ENCODE data around the gene DAPK2.

The DAPK2 gene

DNA sequence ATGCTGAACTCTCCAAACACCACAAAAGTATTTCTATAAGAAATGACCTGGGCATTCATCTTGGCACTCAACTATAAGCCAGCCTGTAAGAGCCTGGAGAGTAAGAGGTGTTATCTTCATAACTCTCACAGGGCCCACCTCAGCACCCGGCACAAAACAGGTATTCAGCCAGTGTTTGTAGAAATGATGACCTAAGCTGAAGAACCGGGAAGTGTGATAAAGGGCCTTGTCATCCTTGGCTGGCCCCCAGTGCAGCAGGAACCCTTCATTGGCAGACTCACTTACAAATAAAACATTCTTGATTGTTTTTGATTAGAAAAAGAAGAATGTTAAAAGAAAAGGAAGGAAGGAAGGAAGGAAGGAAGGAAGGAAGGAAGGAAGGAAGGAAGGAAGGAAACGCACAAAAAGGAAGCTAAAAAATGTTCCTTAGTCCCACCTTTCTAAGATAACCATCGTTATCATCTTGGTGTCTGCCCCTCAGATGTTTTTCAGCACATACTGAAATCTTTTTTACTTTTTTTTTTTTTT lies 52.1 kb downstream of the DAPK2 start:
- no peak for DNase-seq

DNA sequence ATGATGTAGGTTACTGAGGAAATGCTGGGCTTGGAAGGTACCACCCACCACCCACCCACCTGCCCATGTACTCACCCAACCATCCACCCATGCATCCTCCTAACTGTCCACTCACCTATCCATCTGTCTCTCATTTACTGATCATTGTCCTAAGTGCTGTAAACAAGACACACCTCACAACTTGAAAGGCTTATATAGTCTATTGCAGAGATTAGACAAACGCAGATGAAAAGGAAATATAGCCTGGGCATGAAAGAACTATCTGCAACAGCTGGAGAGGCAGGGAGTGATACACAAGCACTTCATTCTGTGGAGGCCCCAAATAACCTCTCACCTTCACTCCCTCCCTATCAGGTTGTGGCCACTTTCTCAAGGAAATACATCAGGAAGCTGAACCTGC lies 54.0 kb downstream of the DAPK2 start:
- DNase-seq = no peak

- DNase-seq = no peak
Measured at GRCh38 chr15:63991706-63992105, 54.6 kb downstream of the DAPK2 start.

DNA sequence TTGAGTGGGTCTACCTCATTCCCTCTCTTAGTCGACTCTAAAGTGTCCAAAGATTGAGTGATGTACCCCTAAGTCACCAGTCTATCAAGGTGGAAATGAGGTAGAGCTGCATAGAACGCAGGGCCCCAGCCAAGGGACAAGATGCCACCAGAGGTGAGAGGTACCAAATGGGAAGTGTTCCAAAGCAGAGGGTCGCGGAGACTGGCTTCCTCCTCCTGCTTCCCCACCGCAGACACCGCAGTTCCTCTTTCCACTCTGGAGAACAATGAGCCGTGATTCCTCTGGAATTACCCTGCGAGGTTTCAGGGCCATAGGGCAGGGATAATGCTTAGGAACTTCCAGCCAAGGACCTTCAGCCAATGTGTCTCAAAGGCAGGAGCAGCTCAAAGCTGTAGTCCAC lies 55.8 kb downstream of the DAPK2 start:
- no peak for DNase-seq

DNA sequence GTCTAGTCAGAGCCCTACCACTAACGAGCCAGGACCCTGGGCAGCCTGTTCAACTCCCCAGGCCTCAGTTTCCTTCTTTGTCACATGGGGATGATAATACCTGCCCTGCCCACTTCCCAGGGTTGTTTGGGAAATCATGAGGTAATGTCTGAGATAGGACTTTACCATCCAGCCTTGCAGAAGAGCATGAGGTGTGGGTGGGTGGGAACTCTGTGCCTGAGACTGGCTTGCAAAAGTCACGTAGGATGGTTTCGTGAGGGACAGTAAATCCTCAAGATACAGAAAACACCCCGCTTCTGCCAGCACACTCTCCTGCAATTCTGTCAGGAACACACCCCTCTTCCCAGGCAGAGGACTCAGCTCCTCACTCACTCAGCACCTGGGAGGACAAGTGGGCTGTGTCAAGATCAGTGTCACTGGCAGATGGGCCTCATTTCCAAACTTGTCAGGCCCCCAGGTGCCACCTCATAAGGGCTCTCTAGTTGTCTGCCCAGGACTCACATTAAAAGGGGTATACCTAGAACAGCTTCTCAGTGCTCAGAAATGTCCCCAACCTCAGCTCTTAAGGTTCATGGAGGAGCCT lies 58.4 kb downstream of the DAPK2 start:
- no peak for DNase-seq

DNA sequence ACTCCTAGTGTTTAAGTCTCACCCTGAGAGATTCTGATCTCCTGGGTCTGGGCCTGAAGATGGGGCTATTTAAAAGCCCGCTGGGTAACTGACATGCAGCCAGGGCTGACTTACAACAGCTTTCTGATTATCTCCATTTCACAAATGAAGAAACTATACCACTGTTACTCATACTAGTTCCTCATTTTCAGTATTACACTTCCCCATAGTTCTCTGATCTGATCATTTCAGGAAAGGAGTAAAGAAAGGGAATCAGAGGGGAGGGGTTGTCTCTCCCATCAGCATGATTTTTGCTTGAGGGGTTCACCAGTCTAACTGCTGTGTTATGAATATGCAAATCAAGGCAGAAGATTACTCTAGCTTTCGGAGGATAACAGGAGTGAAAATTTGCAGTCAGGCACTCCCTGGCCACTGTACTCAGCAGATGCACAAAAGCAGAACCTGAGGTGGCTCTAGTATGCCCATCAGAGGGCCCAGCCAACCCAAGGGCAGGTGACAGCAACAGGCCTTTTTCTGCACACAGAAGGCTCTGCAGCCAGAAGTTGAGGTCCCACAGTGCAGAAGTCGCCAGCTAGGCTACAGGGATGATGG lies 59.4 kb downstream of the DAPK2 start:
- no peak for DNase-seq

DNA sequence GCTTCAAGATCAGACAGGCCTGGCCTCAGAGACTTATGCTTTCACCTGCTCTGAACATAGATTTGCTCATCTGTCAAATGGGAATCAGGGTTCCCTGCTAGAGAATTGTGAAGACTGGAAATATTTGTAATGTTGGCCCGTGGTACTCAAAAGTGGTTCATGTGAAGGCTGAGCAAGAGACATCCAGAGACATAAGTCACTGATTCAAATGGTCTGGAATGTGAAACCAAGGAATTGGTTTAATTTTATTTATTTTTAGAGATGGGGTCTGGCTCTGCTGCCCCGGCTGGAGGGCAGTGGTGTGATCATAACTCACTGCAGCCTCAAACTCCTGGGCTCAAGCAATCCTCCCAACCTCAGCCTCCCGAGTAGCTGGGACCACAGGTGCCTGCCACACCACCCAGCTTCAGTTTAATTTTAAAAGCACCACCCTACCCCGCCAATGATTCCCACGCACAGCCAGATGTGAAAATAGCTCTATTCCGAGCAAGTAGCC lies 60.1 kb downstream of the DAPK2 start:
- no peak for DNase-seq

DNA sequence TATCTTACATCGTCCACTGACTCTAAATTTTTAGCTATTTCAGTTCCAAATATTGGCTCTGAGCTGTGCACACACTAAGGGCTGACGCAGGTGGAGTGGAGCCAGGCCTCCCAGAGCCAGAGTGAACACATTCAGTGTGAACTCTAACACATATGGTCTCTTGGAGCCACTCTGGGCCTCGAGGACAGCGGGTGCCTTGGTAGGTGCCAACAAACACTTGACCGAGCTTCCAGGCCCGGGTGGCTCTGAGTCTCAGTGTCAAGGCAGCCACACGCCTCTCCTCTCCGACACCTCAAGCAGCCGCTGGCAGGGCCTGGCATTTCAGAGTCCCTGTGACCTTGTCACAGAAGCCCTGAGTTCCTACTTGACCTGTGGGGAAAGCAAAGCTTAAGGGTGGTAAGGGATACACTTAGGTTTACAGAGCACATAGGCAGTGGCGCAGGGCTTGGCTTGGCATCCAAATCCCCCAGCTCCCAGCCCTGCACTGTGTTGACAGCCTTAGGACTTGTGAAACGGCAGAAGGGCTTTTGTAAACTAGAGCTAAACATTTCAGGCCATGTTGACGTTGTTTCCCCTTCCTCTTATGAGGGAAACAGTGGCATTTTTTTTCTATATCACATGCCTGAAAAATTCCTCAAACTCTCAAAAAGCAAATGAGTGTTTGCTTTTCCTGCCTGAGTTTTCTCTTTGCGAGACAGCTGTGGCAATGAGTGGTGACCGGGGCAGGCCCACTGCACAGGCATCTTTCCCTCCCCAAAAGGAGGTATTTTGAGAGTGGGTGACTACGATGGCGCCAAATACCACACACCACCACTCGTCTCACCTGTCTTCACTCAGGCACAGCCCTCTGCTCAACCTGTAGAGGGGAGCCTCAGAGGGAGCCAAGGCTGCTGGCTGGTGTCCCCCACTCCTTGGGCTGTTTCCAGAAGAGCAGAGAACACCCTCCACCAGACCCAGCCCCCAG lies 60.8 kb downstream of the DAPK2 start:
- no peak for DNase-seq

GRCh38 chr15:63984331-63984730 lies 62.0 kb downstream of the DAPK2 start:
- no peak for DNase-seq

DNA sequence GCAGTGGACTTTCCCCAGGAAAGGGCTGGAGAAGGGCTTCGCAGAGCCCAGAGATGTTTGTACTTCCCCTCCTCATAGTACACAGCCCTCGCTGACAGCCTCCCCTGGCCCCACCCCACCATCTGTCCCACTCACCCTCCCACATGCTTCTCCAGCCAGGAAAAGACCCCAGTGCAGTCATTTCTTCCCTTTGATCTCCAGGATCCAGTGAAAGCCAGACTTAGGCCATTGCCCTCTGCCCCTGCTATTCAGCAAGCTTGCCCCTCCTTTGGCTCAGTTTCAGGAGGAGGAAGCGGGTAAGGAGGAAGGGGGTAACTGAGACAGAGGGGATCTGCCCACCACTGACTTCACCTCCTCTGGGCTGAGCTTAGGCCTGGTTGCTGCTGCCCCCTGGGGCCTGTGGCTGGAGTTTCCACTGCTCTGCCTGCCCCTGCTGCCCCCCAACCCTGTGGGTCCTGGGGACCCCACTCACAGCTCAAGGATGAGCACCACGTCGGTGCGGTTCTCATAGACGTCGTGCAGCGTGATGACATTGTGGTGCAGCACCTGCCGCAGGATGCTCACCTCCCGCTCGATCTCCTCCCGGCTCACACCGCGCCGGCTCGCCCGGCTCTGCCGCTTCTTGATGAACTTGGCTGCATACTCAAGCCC lies 63.1 kb downstream of the DAPK2 start:
- no peak for DNase-seq

DNA sequence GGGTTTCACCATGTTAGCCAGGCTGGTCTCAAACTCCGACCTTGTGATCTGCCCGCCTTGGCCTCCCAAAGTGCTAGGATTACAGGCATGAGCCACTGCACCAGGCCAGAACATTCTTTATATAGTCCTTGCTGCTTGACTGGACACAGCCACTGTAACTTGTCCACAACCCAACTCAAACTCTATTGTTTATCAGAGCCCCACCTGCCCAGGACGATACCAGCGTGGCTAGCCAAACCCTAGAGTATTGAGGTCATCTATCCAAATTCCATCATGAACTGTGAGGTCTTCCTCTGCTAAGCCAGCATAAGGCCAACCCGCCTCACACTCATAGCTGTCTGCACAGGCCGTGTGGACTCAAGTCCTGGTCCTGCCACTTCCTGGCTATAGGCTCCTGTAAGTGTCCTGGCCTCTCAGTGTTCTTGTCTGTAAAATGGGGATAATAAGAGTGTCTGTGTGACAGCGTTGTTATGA lies 63.9 kb downstream of the DAPK2 start:
- no peak for DNase-seq

DNA sequence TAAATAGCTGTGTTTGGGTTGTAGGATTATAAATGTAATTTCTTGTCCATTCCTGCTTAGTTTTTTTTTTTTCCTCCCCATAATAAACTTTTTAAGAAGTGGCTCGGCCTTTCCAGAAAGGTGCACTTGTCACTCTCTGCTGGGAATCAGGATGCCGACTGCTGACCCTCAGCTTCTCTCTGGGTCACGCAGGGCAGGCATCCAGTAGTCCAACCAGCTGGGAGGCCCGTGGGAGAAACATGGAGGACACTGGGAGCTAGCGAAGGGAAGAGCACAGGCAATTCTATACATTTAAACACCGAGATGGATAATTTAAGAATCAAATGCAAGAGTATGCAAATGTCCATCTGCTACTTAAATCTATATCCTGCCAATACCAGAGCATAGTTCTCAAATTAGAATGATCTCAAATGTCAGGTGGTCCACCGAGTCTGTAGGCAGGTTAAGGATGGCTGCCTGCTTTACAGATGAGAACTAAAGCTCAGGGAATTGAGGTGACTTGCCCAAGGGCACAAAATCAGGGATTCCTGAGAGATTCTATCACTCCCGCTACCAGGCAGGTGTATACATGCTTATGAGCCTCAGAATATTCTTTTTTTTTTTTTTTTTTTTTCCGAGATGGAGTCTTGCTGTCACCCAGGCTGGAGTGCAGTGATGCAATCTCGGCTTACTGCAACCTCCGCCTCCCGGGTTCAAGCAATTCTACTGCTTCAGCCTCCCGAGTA lies 64.5 kb downstream of the DAPK2 start:
- DNase-seq = no peak

GRCh38 chr15:63979262-63979793 lies 67.0 kb downstream of the DAPK2 start:
- DNase-seq = no peak

DNA sequence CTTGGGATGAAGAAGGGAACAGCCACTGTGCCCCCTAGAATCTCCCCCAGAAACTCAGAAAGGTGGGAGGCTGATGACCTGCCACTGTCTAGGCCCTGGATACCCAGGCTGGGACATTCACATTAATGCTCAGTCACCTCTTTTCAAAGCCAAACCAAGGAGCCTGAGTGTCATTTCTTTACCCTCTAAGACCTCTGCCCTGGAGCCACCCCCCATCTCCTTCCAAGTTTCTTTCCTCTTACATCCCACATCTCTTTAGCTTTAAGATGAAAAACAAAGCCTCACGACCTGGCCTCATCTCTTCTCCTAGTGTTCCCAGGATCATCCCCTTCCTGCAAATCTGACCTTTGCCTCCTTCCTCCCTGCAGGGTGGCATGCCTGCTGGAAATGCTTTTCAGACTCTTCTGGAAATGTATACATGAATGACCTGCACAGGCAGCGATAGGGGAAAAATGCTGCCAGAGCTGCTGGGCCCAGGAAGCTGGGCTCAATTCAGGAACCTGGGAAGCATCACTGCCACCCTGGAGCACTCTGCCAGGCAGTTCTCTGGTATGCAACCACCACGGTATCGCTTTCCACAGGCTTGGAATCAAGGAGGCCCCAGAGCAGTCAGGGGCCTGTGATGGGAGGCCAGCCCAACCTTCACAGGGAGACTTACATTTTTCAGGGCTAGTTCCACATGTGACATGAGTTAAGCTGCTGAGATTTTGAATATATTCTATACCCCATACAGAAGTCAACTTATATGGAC lies 67.6 kb downstream of the DAPK2 start:
- no peak for DNase-seq

GRCh38 chr15:63977119-63977518 lies 69.2 kb downstream of the DAPK2 start:
- DNase-seq = no peak

DNA sequence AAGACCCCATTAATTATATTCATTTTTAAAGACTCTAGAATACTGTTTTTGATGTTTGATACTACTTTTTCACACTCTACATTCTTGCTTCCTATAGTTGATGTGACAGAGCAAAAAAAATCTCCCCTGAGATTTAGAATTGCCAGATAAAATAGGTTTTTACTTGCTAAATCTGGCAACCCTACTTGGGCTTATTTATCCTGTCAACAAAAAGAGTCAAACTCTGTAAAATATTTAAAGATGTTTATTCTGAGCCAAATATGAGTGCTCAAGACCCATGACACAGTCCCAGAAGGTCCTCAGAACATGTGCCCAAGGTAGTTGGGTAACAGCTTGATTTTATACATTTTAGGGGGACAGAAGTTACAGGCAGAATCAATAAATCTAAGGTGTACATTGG lies 72.3 kb downstream of the DAPK2 start:
- DNase-seq = no peak

DNA sequence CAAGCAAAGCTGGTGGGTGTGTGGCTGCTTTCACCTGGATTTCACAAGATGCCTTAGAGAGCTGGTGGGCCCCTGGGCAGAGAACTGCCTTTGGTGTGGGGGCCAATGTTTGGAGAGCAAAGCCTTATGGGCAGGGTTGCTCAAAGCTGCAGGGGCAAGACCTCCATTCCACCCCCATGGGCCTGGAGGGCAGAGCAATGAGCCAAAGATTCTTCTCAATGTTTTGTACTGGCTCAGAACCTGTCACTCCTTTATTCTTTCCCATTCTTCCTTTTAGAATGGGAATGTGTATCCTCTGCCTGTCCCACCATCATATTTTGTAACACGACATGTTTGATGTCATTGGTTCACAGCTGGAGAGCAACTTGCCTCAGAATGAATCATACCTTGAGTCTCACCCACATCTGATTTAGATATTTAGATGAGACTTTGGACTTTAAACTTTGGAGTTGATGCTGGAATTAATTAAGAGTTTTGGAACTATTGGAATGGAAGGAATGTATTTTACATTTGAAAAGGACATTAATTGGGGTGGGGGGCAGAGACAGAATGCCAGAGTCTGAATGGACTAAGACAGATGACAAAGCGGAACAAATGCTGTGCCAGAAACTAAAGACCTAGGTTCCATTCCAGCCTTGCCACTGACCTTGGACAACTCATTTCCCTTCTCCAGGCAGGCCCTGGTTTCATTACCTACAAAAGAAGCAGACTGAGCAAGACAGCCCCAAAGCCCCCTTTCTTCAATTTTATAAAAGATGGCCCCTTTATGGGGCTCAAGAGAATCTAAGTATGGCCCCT lies 72.9 kb downstream of the DAPK2 start:
- no peak for DNase-seq

GRCh38 chr15:63972801-63973200 lies 73.5 kb downstream of the DAPK2 start:
- DNase-seq = no peak

GRCh38 chr15:63971904-63972303 lies 74.4 kb downstream of the DAPK2 start:
- no peak for DNase-seq

GRCh38 chr15:63971427-63971805 lies 74.9 kb downstream of the DAPK2 start:
- DNase-seq = no peak

Data from NCI-H510A (cell line).